ENCODE data around the gene ALPK1.

The ALPK1 gene

GRCh38 chr4:112361181-112361791 is 64.1 kb downstream of the ALPK1 start:
- no peak for TF ChIP-seq CTCF (IDR thresholded peaks at IDR 0.05; ENCODE audit: insufficient read depth, missing control alignments)
- no peak for FAIRE-seq
- no peak for DNase-seq (ENCODE audit: insufficient read length, low spot score)

- TF ChIP-seq CTCF (IDR thresholded peaks at IDR 0.05; ENCODE audit: insufficient read depth, missing control alignments), result no peak
- DNase-seq (ENCODE audit: insufficient read length, low spot score), result no peak
- FAIRE-seq, result no peak
These were observed 73.3 kb downstream of the ALPK1 start for GRCh38 chr4:112370466-112370865.

- TF ChIP-seq CTCF (IDR thresholded peaks at IDR 0.05; ENCODE audit: insufficient read depth, missing control alignments), result no peak
- DNase-seq (ENCODE audit: insufficient read length, low spot score), result no peak
- FAIRE-seq, result no peak
These were observed 74.2 kb downstream of the ALPK1 start for GRCh38 chr4:112371361-112371760.

GRCh38 chr4:112374850-112375249 is 77.7 kb downstream of the ALPK1 start:
- no peak for FAIRE-seq

GRCh38 chr4:112377171-112377570 is 80.0 kb downstream of the ALPK1 start:
- DNase-seq (ENCODE audit: insufficient read length, low spot score) (no peak), FAIRE-seq (no peak)
- TF ChIP-seq CTCF (IDR thresholded peaks at IDR 0.05; ENCODE audit: insufficient read depth, missing control alignments), result no peak

More at GRCh38 chr4:112374850-112375249, 77.7 kb downstream of the ALPK1 start:
- DNase-seq (ENCODE audit: insufficient read length, low spot score), result no peak
- TF ChIP-seq CTCF (IDR thresholded peaks at IDR 0.05; ENCODE audit: insufficient read depth, missing control alignments), result no peak

GRCh38 chr4:112377594-112378242 is 80.5 kb downstream of the ALPK1 start:
- no peak for DNase-seq (ENCODE audit: insufficient read length, low spot score)
- TF ChIP-seq CTCF (IDR thresholded peaks at IDR 0.05; ENCODE audit: insufficient read depth, missing control alignments), result no peak
- no peak for FAIRE-seq

- no peak for TF ChIP-seq CTCF (IDR thresholded peaks at IDR 0.05; ENCODE audit: insufficient read depth, missing control alignments)
- DNase-seq (ENCODE audit: insufficient read length, low spot score) (no peak), FAIRE-seq (no peak)
These were observed 81.1 kb downstream of the ALPK1 start for GRCh38 chr4:112378243-112378620.

Data from D721Med (cell line).